GF-D8 (cell line): ENCODE data around the gene CACNB2.

ENCODE experiments used
- DNase-seq: peaks from one replicate; lab custom pipeline; 2025; lab: John Stamatoyannopoulos, UW

The CACNB2 gene

DNA sequence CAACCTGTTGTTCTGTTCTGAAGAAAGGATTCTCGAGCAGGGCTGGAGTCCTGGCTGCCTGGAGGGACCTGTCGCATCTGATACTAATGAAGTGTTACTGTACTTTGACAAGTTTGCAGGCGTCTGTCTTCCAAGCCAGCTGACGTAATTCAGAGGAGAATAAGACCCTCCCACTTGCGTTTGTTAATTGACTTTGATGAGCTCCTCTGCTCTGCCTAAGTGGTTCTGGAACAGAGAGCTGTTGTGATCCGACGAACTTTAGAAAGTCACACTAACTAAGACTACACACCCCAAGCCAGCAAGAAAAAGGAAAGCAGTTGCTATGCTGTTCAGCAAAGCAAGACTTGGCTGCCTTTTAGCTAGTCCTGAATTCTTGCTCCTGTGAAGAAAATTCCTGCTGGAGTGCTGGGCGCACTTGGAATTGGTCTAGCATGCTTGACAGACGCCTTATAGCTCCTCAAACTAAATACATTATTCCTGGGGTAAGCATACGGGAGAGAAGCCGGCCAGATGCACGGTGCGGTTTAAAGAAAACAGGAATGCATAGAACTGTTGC lies 200.3 kb downstream of the CACNB2 start:
- DNase-seq: no peak

DNA sequence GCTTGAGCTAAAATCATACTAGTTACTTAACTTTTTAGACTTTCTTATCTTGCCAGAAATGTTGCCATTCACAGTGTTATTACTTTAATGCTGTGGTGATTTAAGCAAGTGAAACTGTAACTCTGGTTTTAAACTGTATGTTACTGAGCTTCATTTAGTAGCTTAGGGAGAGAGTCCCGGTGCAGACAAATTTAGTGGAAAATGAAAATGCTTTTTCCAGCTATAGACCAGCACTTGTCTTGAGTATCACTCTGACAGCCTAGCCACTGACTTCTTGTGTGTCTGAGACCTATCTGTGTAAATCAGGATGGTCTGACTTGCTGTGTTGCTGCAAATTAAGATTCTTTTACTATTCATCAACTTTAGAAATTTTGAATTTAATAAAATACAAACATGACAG lies 200.8 kb downstream of the CACNB2 start:
- no peak for DNase-seq

DNA sequence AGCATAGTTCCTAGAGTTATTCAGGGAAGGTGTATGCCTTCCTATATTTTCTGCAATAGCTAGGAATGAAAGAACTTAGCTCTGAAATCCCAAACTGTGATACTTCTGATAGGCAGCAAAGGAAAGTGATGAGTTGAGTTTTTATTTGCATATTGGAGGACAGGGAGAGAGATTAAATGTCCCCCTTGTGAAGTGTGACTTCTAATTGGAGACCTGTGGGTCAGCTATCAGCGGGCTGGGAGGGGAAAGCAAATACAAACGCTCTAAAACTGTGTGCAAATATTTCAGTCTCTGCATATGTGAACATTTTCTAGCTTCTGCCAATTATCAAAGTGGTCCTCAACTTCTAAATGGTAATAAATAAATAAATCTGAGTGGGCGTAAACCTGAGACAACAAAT lies 203.3 kb downstream of the CACNB2 start:
- no peak for DNase-seq

DNA sequence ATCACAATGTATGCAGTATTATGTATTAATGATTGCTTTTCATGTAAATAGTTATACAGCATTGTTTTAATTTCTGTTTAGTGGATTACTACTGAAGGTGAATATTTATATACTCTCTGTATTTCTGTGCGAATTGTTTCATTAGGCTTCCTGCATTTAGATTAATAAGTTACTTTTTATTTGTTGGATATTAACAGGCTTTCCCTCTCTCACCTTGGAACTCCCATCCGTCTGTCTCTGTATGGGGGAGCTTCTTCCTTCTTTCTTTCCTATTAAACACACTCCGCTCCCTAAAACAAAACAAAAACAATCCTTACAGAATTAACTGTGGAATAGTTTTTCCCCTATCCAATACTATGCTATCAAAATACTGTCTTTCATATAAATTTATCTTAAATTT lies 205.1 kb downstream of the CACNB2 start:
- no peak for DNase-seq

DNA sequence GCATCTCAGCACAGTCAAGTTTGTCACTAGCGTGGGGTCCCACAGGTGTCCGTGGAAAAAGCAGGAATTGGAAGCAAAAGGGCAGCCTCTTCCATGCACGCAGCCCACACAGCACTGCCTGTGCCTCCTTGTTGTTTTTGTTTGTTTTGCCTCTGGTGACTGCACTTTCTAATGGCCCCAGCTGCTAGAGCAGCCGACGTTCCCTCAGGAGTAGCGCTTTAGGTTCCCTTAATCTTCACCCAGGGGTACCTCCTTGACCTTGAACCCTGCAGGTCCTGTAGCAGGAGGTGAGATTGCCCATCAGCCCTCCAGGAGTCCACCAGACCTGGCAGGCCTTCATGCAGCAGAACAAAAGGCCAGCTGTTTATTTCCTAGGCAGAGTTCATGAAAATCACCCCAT lies 210.1 kb downstream of the CACNB2 start:
- no peak for DNase-seq

DNA sequence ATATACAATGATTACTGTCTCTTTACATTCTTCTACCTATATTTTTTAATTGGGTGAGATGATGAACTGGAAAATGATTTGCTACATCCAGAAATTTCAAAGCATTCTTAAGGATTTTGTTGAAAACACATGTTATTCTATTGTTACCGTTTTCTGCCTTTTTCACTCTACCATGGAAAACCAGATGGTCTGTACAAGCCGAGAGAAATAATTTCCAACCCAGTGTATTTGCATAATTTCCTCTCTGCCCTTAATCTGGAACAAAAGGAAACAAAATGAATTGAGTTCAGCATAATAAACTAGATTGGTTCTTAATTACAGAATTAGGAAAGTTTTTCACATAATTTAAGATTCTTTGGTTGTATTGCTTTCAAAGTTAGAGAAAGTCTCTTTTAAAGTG lies 211.2 kb downstream of the CACNB2 start:
- DNase-seq: no peak

DNA sequence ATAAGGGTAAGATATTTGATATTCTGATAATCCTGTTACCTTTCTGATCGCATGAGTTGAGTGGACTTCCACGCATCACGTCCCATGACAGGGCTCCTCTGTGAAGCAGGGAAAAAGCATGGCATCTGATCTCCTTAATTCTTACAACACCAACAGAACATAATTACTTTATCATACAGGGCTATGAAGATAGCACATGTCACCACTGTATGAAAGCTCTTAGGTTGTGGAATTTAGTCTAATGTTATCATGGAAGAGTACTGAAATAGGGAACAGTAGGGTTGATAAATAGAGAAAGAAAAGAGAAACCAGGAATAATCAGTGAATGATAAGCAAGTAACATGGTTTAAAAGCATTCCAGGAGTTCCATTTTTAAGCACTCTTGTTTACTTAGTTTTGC lies 212.0 kb downstream of the CACNB2 start:
- no peak for DNase-seq

DNA sequence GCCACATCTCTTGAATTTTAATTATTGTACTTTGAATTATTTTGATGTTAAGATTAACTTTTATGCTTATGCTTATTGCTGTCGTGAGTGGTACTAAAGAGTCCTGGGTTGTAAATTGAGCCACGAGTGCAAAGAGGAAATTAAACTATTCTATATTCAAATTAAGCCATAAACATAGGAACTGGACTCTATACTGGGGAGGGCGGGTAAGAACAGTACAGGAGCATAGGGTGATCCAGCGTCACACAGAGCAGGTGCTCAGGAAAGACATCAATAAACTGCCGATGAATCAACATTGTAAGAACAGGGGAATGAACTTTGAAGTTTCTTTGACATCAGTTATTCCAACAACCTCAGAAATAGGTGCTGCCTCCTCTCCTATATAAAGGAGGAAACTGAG lies 219.6 kb downstream of the CACNB2 start:
- DNase-seq: no peak

DNA sequence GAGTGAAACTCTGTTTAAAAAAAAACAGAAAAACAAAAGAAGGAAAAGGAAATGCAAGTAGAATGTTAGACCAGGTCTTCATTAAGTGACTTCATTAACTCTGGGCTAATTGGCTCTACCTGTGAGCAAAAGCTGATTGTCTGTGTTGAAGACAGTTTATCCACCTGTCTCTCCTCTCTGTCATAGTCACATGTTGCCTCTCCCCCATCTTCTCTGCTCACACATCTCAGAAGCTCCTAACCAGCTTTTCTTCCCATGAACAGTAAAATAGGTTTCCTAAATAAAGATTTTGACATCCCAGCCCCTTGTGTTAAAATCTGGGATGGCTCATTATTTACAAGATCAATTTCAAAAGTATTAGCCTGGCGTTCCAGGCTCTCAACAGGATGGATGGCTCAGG lies 222.7 kb downstream of the CACNB2 start:
- no peak for DNase-seq

DNA sequence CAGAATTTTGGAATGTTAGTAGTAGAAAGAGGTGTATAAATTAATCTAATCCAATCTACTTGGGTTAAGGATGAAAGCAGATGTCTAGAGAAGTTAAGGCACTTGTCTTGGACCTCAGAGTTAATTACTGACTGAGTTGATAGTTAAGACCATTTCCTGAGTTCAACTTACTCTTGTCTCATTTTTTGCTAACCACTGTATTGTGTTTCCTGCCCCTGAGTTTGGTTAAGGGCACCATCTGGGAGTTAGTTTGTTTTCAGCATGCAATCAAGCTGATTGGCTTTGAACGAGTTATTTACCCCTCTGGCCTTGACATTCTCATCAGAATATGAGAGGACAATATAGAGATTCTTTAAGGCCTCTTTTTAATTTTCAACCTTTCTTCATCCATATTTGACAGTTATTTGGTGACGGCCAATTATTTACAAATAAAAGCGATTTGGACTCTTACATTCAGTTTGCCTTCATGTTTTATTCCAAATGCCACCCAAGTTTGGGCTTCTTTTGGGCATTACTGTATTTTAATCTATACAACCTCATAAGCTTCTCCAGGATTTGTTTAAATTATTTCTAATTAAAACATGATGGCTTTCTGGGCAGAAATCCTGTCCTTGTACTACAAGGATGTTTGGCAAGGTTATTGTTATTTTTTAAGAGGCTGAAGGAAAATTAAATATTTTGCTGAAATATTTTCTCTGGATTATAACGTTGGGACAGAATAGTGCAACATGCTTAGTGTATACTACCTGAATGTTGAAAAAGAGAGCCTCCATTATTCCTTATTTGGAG lies 225.0 kb downstream of the CACNB2 start:
- DNase-seq: no peak

DNA sequence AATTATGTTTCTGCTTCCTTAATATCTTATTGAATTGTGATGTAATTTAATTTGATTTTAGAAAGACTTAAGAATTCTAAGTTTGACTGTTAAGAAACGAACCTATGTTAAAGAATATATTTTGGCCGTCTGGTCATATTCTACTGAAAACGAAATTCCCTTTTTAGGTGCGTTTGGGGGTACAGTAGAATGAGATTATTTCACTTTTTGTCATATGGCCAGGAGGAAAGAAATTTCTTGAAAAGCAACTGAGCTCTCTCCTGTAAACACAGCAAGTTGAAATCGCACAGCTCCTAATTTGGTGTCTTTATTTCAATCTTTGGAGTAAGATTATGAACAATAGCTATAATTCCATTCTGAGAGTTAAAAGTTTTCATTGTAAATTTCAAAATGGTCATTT lies 227.6 kb downstream of the CACNB2 start:
- no peak for DNase-seq

DNA sequence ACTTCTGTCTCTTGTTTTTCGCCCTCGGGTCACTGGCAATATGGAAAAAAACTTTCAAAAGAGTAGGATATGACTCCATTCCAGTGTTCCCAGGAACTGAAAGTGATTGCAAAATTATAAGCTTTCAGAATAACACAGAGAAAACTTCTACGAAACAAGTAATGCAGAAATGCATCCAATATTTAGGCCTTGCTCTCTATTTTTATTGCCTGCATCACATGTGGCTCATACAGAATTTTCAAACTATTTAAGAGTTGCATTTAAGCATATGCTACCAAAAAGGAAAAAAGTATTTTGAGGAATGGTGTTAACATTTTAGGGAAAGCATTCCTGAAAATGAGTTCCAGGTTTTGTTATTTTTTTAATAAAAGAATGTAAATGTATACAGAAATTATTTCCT lies 228.0 kb downstream of the CACNB2 start:
- no peak for DNase-seq

DNA sequence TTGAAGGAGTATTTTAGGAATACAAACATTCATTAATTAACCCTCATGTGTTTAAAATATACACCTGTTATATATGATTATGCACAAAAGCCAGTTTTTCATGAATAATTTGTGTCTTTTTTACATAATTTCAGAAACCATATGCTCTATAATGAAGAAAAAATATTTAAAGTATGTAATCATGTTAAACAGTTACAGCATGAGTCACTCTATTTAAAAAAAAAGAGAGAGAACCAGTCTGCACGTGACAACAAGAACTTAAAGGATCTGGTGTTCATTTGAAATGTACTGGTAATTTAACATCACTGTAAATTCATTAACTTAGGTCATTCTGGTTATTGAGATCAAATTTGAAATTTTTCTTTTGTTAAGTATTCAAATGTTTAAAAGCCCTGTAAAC lies 228.5 kb downstream of the CACNB2 start:
- DNase-seq: no peak

DNA sequence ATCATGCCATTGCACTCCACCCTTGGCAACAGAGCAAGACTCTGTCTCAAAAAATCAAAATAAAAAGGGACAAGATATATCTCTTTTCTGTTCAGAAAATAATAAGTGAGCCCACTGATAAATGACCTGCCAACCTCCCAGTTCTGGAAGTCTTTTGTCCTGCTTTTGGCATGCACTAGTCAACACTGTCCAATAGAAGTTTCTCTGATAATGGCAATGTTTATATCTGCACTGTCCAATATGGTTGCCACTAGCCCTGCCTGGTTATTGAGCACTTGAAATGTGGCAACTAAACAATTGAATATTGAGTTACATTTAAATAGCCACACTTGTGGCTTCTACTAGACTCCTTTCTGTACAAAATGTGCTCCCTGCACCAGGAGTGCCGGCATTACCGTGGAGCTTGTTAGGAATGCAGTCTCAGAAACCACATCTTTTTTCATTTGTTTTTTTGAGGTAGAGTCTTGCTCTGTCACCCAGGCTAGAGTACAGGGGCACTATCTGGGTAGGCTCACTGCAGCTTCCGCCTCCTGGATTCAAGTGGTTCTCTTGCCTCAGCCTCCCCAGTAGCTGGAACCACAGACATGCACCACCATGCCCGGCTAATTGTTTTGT lies 229.7 kb downstream of the CACNB2 start:
- no peak for DNase-seq

DNA sequence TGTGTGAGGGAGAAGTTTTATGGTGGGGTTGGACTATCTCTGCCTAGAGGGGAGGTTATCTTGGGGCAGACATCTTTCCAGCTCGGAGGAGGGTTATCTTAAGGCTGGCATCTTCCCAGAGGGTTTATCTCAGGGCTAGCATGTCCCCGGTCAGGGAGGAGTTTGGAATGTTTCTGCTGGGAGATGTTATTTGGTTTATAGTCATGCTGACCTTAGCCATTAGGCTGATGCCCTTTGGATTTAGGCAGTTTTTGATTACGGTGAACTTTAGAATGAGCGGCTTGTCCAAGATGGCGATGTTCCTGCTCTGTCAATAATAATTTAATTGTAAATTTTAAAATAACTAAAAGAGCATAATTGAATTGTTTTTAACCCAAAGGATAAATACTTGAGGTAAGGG lies 236.4 kb downstream of the CACNB2 start:
- no peak for DNase-seq

DNA sequence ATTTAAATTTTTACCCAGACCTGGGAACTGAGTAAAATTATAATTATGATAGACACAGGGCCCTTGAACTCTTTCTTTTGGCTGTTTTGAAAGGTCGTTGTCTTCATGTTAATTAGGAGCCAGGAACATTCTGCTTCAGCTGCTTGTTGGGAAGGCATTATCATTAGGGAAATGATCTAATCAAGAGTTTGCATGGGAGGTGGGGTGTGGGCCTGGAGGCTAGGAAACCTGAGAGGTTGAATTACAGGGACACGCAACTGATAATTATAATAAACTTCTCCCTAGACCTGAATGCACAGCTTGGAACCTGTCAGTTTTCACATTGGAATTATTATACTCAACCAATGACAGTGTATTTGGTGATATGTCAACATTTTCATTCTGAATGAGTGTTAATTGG lies 237.7 kb downstream of the CACNB2 start:
- no peak for DNase-seq

DNA sequence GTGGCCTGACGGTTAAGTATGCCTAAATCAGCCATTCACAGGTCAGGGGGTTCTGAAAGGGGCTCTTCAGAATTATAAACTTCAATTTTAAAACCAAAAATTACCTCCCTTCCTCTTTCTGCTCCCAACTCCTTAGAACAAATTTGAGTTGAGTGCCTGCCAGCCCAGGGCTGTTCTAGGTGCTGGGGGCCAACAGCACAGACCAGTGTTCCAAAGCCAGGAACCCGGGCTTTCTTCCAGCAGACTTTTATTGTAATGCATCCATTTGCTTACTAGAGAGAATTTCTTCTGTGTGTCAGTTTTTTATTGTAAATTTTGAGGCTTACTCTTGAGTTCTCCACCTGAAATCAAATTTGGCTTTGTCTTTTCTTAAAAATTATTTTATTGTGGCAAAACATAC lies 238.5 kb downstream of the CACNB2 start:
- no peak for DNase-seq

DNA sequence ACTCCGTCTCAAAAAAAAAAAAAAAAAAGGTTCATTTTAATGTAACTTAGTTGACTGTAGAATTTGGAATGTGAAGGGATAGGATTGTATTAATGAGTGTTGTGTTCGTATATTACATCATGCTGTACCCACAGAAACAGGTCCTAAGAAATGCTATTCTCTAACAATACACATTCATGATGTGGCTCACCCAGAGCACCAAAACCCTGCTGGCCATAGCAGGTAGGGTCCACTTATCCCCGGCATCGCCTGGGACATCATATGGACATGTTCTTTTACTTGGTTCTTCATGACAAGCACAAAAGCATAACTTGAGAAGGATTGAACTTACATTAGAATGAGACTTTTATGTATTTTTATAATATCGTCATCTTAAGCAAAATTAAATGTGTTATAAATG lies 241.5 kb downstream of the CACNB2 start:
- no peak for DNase-seq

DNA sequence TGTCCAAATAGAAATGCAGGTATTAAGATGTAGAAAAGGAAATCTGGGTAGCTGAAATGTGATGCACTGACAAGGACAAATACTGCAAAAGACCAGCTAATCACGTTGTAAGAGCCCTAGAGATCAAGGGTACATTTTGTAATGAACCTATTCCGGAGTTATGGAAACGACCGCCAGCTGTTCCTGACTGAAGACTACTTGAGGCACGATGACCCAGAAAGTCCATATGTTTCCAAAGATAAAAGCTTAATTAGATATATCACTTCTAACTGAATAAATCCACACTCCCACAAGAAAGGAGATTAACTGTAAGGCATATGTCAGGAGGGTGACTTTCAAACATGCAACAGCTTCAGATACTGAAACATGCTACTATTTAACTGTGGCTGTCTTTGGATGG lies 257.7 kb downstream of the CACNB2 start:
- no peak for DNase-seq

DNA sequence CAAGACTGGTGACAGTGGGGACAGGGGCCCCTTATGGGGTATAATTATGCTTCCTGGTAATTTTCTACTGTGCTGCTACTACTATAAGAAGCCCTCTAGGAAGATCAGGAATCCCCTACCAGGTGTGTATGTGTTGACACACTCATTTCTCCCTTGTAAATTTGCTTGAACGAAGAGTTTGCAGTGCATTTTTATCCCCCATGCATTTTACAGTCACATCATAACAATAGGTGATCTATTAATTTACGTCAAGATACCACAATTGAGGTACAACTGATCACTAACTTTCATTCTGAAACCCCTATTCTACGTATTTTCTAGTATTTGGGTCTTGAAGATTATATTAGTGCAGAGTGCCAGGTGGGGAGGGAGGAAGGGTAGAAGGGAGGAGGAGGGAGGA lies 258.9 kb downstream of the CACNB2 start:
- no peak for DNase-seq

DNA sequence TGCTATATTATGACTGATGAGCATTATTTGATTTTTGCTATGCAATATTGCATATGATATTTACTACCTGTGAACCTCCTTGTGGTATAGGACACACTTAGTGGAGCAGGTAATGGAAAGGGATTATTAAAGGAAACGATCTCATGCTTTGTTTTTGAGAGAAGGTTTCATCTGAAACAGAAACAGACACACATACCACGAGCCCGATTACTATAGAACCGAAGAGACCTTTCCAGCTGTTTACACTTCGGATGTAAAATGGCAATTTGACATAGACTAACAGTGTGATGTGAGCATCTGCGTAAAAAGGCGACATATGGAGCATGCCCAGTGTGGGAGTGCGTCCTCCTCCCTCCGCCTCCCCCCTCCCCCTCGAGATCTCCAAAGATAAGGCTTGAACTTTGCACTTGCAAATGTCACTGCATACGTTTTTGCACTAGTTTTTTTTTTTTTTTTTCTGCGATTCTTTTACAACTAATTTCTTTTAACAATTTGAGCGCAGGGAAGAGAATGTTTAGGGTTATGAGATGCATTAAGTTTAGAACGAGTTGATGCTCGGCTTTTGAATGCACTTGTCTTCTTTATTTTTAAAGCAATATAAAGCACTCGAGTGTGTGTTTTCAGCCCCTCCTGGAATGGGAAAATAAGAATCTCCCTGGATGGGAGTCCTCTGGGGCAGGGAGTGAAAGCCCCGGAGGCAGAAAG lies 260.1 kb downstream of the CACNB2 start:
- no peak for DNase-seq

DNA sequence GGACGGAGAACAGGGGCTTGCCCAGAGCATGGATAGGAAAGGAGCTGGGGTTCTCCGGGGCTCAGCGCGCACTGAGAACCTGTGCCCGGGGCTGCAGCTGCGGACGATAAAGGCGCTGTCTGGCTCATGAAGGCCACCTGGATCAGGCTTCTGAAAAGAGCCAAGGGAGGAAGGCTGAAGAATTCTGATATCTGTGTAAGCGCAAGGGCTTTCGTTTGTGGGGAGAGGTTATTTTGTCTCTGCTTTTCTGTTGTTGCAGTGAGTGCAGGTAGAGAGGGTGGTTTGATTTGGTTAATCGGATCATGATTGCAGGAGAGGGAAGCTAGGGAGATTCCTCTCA lies 260.7 kb downstream of the CACNB2 start:
- no peak for DNase-seq
